ENCODE data around the gene ARHGAP12.

DNA sequence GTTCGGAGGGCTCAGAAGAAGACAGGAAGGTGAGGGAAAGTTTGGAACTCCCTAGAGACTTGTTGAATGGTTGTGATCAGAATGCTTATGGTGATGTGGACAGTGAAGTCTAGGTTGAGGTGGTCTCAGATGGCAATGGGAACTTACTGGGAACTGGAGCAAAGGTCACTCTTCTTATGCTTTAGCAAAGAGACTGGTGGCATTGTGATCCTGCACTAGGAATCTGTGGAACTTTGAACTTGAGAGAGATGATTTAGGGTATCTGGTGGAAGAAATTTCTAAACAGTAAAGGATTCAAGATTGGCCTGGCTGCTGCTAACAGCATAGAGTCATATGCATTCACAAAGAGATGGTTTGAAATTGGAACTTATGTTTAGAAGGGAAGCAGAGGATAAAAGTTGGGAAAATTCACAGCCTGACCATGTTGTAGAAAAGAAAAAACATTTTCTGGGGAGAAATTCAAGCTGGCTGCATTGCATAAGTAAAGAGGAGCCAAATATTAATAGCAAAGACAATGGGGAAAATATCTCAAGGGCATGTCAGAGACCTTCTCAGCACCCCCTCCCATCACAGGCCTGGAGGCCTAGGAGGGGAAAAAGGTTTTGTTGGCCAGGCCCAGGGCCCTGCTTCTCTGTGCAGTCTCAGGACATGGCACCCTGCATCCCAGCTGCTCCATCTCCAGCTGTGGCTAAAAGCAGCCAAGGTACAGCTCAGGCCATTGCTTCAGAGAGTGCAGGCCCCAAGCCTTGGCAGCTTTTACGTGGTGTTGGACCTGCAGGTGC, 26.0 kb upstream of the ARHGAP12 start:
- TF ChIP-seq, protein P1, sequence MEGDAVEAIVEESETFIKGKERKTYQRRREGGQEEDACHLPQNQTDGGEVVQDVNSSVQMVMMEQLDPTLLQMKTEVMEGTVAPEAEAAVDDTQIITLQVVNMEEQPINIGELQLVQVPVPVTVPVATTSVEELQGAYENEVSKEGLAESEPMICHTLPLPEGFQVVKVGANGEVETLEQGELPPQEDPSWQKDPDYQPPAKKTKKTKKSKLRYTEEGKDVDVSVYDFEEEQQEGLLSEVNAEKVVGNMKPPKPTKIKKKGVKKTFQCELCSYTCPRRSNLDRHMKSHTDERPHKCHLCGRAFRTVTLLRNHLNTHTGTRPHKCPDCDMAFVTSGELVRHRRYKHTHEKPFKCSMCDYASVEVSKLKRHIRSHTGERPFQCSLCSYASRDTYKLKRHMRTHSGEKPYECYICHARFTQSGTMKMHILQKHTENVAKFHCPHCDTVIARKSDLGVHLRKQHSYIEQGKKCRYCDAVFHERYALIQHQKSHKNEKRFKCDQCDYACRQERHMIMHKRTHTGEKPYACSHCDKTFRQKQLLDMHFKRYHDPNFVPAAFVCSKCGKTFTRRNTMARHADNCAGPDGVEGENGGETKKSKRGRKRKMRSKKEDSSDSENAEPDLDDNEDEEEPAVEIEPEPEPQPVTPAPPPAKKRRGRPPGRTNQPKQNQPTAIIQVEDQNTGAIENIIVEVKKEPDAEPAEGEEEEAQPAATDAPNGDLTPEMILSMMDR (conservative IDR thresholded peaks at IDR 0.05; ENCODE audit: low read length), result no peak
- no peak for TF ChIP-seq EZH2phosphoT487 (IDR thresholded peaks at IDR 0.05; ENCODE audit: borderline replicate concordance)

Measured in Loucy (cell line).